AG04450 (cell line): ENCODE data around the gene ECPAS. TPM values are rescaled to one million over a fixed set of nuclear protein-coding genes. Genes with fewer than 3 reads are reported as not detected.

ENCODE experiments used
- CTCF ChIA-PET: fragments of 300-600, 350-600 bp; formaldehyde crosslinking; extraction: SDS; loops from one replicate; lab custom pipeline; 2022; ENCODE audit warnings: antibody characterized with exemption, inconsistent platforms; lab: Charles Lee
- POLR2A ChIA-PET: fragments of 350-600 bp; formaldehyde crosslinking; extraction: SDS; loops from one replicate; lab custom pipeline; 2021; ENCODE audit warnings: antibody characterized with exemption, inconsistent platforms; lab: Yijun Ruan, JAX
- DNase-seq: peaks from one replicate; pipeline ENCODE4 v3.0.0-alpha.2; 2011; ENCODE audit warnings: low read depth, low spot score
- H3K27ac ChIP-seq: one replicate; pipeline ENCODE4 v1.5.1; 2012; ENCODE audit warnings: low read depth, low read length, control low read depth
- H3K27me3 ChIP-seq: one replicate; pipeline ENCODE4 v1.6.0; 2012; ENCODE audit warnings: low read length; ENCODE audit not compliant: control insufficient read depth, insufficient read depth
- H3K4me3 ChIP-seq: 2 replicates; pipeline ENCODE4 v1.5.1; 2011; ENCODE audit warnings: mild to moderate bottlenecking, low read depth, low read length, control low read depth
- H3K9me3 ChIP-seq: 2 replicates; pipeline ENCODE4 v1.5.1; 2012; ENCODE audit warnings: low read length; ENCODE audit not compliant: control insufficient read depth, insufficient read depth
- polyA plus RNA-seq: library from polyadenylated mRNA; depleted of rRNA; stranded (reverse); fragments of >200 nt; gene quantifications from 2 replicates; pipeline ENCODE4 v1.2.3, GENCODE V29; 2011; rRNA removed
- small RNA-seq: library from RNA; depleted of rRNA; stranded (forward); fragments of <200 nt; gene quantifications from one replicate; pipeline ENCODE3, GENCODE V24; 2012; ENCODE audit warnings: low read depth; ENCODE audit not compliant: insufficient read length
- TF ChIP-seq, protein P1 (sequence below): IDR thresholded peaks from 2 replicates; pipeline ENCODE4 v1.5.1; 2011; ENCODE audit warnings: low read depth, low read length, control low read depth, inconsistent platforms

The ECPAS gene
- polyA plus RNA-seq, 1 experiment, result 64.0 TPM

DNA sequence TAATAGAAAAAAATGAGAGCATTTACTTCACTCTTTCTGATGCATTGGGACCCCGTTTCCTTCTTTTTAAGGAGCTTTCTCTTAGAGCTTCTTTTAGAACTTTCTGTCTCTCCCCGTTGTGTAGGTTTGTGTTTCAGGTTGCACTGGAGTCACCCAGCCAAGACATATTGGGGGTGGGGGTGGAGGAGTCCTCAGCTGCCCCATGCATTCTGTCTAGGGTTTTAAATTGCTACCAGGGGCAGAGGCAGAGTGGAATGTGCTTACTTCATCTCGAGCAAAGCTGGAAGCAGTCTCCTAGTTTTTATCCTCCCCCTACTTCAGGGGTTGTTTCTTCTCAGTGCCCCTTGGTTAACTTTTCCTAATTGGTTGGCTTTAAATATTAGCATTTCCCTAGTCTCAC, 163.6 kb downstream of the ECPAS start:
- DNase-seq, result no peak
- TF ChIP-seq, protein P1, sequence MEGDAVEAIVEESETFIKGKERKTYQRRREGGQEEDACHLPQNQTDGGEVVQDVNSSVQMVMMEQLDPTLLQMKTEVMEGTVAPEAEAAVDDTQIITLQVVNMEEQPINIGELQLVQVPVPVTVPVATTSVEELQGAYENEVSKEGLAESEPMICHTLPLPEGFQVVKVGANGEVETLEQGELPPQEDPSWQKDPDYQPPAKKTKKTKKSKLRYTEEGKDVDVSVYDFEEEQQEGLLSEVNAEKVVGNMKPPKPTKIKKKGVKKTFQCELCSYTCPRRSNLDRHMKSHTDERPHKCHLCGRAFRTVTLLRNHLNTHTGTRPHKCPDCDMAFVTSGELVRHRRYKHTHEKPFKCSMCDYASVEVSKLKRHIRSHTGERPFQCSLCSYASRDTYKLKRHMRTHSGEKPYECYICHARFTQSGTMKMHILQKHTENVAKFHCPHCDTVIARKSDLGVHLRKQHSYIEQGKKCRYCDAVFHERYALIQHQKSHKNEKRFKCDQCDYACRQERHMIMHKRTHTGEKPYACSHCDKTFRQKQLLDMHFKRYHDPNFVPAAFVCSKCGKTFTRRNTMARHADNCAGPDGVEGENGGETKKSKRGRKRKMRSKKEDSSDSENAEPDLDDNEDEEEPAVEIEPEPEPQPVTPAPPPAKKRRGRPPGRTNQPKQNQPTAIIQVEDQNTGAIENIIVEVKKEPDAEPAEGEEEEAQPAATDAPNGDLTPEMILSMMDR, result no peak
- CTCF ChIA-PET, result no interaction called here

GRCh38 chr9:111316796-111317195, 167.4 kb downstream of the ECPAS start:
- no peak overlapping the region for H3K27ac ChIP-seq
- H3K9me3 ChIP-seq, result no peaks in the 10 kb centered on the region
- H3K27me3 ChIP-seq, result no peaks in the 10 kb centered on the region
- TF ChIP-seq, protein P1, result no peak
- no peak overlapping the region for H3K4me3 ChIP-seq
- ChIA-PET CTCF (interaction anchor here (1.2 kb wide), 1 partner anchor 10 kb away, joined by 3 read pairs; no protein-coding TSS in a partner anchor), POLR2A (no interaction called here)
- no peak for DNase-seq

More for the DNA sequence above, 163.6 kb downstream of the ECPAS start:
- no peaks in the 10 kb centered on the region for H3K9me3 ChIP-seq
- POLR2A ChIA-PET, result interaction anchor here (0.5 kb wide), 1 partner anchor 290 kb away, joined by 3 read pairs; no protein-coding TSS in a partner anchor
- no peak overlapping the region for H3K27ac ChIP-seq
- no peak overlapping the region for H3K4me3 ChIP-seq
- H3K27me3 ChIP-seq, result no peaks in the 10 kb centered on the region

Small RNA genes within 50 kb of the gene (small RNA-seq; reads per million reads assigned to genes)
- gene RNA5SP294, result not detected

Other genes starting within 250 kb of the ECPAS start
- gene OR2K2, start 154.2 kb downstream of the ECPAS start, polyA plus RNA-seq, result not detected in 2 replicates
- gene ZNF483, start 40.8 kb upstream of the ECPAS start, polyA plus RNA-seq, result 1.0 and 1.5 TPM in 2 replicates
- 140 and 173 TPM in 2 replicates for gene PTGR1, start 115.3 kb upstream of the ECPAS start, polyA plus RNA-seq
- 9.6 and 14.1 TPM in 2 replicates for gene DNAJC25, start 147.0 kb upstream of the ECPAS start, polyA plus RNA-seq
- gene GNG10, start 177.2 kb upstream of the ECPAS start, polyA plus RNA-seq, result 87.6 and 108 TPM in 2 replicates